Endothelial cell of umbilical vein (primary cell): ENCODE data around the gene GRB14.

Experiments
- CTCF ChIP-seq, 2 donors: IDR thresholded peaks; 1 replicate in 1 of 2; 2 replicates in 1 of 2; pipeline ENCODE4 v1.5.1; 2011; ENCODE audit warnings: low read length in 2 of 2, mild to moderate bottlenecking in 2 of 2, moderate library complexity in 2 of 2, control low read depth in 1 of 2, inconsistent platforms in 1 of 2, low read depth in 1 of 2; ENCODE audit not compliant: insufficient read depth in 1 of 2; ENCODE audit errors: extremely low read depth in 1 of 2
- EZH2 ChIP-seq: IDR thresholded peaks from 2 replicates; pipeline ENCODE4 v1.6.1; 2012; ENCODE audit warnings: borderline replicate concordance, low read depth, mild to moderate bottlenecking, moderate library complexity, low read length, inconsistent platforms; ENCODE audit not compliant: severe bottlenecking
- JUN ChIP-seq: IDR thresholded peaks from 2 replicates; pipeline ENCODE4 v1.6.1; 2011; ENCODE audit warnings: borderline replicate concordance, low read depth; ENCODE audit not compliant: insufficient read length, insufficient read depth
- MAX ChIP-seq: IDR thresholded peaks from 2 replicates; pipeline ENCODE4 v1.6.1; 2011; ENCODE audit not compliant: insufficient read depth, insufficient read length
- POLR2A ChIP-seq: IDR thresholded peaks from 2 replicates; pipeline ENCODE4 v1.6.1; 2012; ENCODE audit warnings: low read depth, mild to moderate bottlenecking, control low read depth, low read length
- POLR2AphosphoS5 ChIP-seq: IDR thresholded peaks from 2 replicates; pipeline ENCODE4 v1.6.1; 2012; ENCODE audit warnings: low read depth, mild to moderate bottlenecking, control low read depth, low read length, moderate library complexity; ENCODE audit not compliant: insufficient read depth

- TF ChIP-seq CTCF (IDR thresholded peaks at IDR 0.05; ENCODE audit: extremely low read depth in 1 of 2, insufficient read depth in 1 of 2, low read depth in 1 of 2, low read length in 2 of 2) (no peak), EZH2 (no peak), POLR2A (no peak), POLR2AphosphoS5 (no peak), MAX (no peak), JUN (no peak)
These were observed 26.3 kb downstream of the GRB14 start for GRCh38 chr2:164595031-164595430.
